Stimulated activated CD4-positive, alpha-beta T cell treated with anti-CD3 and anti-CD28 coated beads, Interleukin-4, amount 100 ng/mL, for 24 hours (primary cell): ENCODE data around the gene MAZ.

Source experiments
- DNase-seq: peaks from one replicate; pipeline ENCODE4 v3.0.0-alpha.2; 2020

Gene MAZ

DNA sequence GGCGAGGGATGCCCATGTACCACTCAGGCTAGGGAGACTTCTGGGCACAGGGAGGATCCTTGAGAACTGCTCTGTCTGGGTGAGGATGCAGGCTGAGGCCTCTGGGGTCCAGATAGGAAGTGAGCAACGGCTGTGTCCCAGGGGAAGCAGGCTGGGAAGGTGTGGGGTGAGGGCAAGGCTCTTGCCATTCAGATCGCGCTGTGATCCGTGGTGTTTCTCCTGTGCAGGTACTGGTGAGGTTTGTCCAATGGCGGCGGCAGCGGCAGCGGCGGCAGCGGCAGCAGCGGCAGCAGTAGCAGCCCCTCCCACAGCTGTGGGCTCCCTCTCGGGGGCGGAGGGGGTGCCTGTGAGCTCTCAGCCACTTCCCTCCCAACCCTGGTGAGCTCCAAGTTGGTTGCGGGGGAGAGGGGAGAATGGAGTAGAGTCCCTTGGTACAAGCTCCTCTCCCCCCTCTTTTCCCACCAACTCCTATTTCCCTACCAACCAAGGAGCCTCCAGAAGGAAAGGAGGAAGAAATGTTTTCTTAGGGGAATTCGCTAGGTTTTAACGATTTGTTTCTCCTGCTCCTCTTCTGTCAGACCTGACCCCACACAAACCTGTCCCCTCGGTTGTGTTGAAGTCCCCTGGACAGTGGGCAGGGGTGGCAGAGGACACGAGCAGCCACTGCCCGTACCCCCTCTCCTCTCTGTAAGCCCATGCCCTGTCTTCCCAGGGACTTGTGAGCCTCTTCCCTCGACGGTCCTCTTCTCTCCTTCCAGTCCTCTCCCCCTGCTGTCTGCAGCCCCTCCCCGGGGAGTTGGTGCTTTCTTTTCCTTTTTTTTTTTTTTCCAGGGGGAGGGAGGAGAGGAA is 3.7 kb downstream of the MAZ start:
- DNase-seq = peak; percentile 30

DNA sequence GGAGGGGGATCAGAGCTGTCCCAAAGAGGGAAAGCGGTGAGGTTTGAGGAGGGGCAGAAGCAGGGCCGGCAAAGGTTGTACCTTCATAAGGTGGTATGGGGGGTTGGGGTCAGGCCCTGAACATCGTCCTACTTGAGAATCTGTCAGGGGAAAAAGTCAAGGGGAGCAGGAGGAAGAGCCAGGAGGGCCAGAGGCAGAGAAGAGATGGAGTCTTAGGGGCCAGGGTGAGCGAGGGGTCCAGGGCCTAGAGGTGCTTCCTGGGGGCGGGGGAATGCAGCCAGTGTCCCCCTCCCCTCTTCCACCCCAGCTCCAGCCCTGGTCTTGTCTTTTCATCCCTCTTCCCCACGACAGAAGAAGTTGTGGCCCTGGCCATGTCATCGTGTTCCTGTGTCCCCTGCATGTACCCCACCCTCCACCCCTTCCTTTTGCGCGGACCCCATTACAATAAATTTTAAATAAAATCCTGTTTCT is 4.4 kb downstream of the MAZ start:
- no peak for DNase-seq

GRCh38 chr16:29811170-29811895 is 5.0 kb downstream of the MAZ start:
- peak; percentile 77 for DNase-seq

DNA sequence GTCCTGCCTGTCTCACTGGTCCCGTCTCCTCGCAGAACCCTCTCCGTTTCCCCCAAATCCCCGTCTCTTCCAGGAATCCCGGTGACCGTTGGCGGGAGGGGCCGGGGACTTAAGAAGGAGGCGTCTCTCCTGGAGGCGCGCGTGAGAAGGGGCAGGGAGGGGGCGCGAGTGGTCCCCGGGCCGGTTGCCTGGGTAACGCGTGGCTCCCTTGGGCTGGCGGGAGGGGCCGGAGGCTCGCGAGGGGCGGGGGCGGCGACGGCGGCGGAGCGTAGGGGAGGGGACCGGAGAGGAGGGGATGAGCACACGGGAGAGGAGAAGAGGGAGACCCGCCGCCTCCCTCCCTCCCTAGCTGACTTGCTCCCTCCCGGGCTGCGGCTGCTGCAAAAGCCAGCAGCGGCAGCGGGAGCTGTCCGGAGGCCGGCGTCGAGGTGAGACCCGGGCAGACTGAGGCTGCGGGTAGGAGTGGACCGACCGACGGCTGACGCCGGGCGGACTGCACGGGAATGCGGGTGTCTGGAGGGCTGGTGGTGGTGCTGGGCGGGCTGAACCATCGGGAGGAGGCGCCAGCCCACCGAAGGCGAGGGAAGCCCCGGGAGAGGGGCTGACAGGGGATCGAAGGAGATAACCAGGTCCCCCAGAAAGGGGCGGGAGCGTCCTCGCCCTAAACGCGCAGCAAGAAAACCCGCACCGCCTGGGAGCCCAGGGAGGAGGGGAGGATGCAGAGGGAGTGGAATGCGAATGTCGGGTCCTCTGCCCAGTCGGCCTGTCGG is 5.8 kb downstream of the MAZ start, which contains the start of gene PRRT2:
Gene PRRT2 (plus strand): TSS at position 298 of the 770 bp plus-strand sequence. CDS start 862 bp downstream, outside the sequence.
- DNase-seq = peak; percentile 47

DNA sequence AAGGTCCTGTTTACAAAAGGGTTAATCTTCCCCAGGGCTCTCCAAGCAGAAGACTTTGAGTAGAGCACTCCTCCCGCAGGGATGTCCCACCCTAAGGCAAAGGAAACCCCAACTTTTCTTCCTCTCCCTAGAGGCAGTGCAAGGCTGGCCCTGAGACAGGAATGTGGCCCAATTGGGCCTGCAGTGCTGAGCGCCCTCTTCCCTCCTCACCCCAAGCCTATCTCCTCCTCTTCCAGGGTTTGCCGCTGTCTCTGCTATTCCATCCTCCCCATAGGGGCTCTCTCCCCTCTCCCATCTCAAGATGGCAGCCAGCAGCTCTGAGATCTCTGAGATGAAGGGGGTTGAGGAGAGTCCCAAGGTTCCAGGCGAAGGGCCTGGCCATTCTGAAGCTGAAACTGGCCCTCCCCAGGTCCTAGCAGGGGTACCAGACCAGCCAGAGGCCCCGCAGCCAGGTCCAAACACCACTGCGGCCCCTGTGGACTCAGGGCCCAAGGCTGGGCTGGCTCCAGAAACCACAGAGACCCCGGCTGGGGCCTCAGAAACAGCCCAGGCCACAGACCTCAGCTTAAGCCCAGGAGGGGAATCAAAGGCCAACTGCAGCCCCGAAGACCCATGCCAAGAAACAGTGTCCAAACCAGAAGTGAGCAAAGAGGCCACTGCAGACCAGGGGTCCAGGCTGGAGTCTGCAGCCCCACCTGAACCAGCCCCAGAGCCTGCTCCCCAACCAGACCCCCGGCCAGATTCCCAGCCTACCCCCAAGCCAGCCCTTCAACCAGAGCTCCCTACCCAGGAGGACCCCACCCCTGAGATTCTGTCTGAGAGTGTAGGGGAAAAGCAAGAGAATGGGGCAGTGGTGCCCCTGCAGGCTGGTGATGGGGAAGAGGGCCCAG is 6.7 kb downstream of the MAZ start:
- DNase-seq = no peak

GRCh38 chr16:29813644-29814562 is 7.6 kb downstream of the MAZ start:
- no peak for DNase-seq

DNA sequence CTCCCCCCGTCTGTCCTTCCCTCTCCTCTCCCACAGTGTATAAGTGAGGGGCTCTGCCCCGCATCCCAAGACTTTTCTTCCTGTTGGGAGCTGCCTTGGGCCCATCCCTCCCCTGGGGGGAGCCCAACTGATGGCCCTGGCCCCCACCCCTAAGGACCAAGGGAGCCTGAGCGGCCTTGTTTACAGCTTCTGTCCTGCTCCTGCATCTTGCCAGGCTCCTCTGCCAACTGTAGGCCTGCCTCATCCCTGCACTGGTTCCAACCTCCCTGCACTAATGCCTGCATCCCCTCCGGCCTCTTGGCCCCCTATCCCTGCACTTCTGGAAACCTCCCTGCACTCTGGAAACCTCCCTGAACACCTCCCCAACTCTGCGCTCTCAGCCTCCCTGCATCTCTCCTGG is 8.3 kb downstream of the MAZ start:
- no peak for DNase-seq

DNA sequence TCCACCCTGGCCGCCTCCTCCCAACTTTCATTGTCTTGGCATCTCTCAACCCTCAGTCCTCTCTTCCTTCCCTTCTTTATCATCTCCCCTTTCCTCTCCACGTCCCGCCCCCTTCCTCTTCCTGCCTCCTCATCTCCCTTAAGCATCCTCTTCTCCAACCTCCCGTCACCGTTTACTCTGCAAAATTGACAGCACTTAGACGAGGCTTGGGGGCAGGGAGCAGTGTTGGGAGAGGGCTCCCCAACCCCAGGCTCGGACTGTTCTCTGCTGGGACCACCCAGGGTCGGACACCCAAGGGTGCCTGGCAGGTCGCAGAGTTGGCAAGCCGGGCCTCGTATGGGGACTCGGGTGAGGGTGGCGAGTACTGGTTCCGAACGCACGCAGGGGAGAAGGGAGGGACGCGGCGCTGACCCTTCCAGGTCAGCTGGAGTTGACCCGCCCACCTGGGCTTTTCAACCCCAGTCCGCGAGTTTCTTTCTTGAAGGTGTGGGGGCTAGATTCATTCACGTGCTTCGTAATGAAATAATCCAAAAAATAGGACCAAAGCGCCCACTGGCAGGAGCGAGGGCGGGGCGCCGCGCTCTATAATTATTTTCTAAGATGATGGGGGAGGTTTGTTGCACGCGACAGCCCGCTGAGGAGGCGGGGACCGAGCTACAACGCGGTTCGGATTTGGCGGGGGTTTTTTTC is 8.8 kb downstream of the MAZ start:
- peak; percentile 14 for DNase-seq

DNA sequence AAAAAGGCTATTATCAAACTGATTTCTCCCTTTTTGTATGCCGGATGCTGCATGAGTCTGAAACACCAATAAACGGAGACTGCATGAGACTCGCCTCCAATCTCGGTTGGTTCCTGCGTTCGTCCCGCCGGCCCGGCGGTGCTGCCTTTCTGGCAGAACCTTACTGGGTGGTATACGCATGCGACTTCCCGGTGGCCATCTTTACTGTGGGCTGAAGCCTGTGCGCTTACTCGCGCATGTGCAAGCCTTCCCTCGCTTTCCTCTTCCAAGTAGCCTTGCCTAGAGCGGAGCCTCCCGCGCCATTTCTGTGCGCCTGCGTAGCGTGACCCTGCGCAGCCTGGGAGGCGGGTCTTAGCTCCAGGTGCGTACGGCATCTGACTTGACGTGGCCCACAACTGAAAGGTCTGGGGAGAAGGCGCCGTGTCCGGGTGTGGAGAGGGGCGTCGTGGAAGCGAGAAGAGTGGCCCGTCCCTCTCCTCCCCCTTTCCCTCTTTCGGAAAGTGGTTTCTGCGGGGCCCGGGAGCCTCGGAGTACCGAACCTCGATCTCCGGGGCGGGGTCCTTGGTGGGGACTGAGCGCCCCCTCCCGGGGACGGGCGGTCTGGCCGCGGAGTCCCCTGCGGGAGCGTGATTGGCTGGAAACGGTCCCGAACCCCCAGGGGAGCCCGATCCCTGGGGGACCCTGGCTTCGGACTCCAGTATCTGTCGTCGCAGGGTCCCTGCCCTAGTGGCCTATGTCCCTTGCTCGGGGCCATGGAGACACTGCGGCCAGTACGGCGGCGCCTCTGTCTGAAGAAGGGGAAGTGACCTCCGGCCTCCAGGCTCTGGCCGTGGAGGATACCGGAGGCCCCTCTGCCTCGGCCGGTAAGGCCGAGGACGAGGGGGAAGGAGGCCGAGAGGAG is 9.7 kb downstream of the MAZ start, which contains the start of gene PAGR1:
Gene PAGR1 (plus strand): TSS at position 360 of the 901 bp plus-strand sequence. CDS start 374 bp downstream, at position 734.
- DNase-seq = peak; percentile 98

DNA sequence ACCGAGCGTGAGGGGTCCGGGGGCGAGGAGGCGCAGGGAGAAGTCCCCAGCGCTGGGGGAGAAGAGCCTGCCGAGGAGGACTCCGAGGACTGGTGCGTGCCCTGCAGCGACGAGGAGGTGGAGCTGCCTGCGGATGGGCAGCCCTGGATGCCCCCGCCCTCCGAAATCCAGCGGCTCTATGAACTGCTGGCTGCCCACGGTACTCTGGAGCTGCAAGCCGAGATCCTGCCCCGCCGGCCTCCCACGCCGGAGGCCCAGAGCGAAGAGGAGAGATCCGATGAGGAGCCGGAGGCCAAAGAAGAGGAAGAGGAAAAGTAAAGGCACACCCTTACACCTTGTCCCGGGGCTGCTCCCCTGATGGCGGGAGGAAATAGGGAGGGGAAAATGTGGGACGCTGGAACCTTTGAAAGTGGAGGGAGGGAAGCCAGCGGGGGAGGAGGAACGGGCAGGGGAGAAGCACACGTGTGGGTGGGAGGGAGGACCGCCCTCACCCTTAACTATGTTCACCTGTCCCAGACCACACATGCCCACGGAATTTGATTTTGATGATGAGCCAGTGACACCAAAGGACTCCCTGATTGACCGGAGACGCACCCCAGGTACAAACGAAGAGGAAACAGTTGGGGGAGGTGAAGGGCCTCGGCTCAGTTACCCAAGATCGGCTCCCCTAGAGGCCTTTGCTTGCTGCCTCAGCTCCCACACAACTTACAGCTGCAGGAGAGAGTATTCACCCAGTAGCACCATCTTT is 10.5 kb downstream of the MAZ start:
- peak; percentile 66 for DNase-seq

DNA sequence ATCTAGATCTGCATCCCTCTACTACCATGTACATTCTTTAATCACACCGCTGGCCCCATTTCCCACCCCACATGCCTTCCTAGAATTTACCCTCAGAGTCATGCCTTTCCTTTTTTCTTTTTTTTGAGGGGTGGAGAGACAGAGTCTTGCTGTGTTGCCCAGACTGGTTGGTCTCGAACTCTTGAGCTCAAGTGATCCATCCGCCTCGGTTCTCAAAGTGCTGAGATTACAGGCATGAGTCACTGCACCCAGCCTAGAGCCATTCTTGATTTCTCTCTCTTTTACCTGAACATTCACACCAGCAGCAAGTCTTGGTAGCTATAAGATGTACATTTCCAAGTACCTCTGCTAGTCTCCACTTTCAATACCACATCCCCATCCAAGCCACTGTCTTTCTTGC is 11.8 kb downstream of the MAZ start:
- DNase-seq = no peak

DNA sequence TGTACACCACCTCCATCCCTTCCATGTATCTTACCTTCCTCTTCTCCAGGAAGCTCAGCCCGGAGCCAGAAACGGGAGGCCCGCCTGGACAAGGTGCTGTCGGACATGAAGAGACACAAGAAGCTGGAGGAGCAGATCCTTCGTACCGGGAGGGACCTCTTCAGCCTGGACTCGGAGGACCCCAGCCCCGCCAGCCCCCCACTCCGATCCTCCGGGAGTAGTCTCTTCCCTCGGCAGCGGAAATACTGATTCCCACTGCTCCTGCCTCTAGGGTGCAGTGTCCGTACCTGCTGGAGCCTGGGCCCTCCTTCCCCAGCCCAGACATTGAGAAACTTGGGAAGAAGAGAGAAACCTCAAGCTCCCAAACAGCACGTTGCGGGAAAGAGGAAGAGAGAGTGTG is 13.2 kb downstream of the MAZ start:
- no peak for DNase-seq

DNA sequence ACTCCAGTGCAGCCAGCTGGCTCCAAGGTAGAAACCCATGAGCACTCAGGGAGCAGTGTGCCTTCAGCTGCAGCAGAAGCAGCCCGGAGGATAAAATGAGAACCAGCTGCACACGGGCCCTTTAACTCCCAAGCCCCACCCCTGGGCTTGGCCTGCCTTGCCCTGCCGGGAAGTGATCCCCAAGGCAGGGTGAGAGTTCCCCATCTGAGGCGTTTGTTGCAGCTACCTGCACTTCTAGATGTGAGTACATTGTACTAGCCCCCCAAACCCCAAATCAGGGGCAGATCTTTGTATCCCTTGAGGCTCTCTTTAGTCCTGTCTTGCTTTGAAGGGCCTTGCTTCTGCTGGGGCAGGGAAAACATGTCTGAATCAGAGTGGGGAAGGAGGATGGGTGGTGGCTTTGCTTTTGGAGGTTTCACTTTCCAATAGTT is 14.0 kb downstream of the MAZ start, which contains the start of gene MVP:
Gene MVP (plus strand): TSS at position 192 of the 431 bp plus-strand sequence. CDS start 10,088 bp downstream, outside the sequence.
- peak; percentile 62 for DNase-seq

GRCh38 chr16:29820730-29821642 is 14.7 kb downstream of the MAZ start:
- peak; percentile 48 for DNase-seq

GRCh38 chr16:29821643-29822115 is 15.3 kb downstream of the MAZ start:
- DNase-seq = no peak

DNA sequence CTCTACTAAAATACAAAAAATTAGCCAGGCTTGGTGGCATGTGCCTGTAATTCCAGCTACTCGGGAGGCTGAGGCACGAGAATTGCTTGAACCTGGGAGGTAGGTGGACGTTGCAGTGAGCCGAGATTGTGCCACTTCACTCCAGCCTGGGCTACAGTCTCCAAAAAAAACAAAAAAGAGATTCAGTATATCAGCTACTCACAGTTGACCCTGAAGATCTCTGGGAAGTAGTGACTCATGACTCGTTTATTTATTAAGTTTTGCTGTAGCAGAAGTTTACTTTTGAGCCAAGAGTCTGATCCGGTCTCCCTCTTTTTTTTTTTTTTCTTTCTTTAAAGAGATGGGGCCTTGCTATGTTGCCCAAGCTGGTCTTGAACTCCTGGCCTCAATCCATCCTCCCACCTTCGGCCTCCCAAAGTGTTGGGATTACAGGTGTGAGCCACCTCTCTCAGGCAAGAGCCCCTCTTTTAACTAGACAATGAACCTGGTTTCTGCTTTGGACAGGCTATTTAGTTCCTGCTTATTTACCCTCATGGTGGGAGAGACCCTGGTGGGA is 18.3 kb downstream of the MAZ start:
- DNase-seq = no peak
